GM19455 (cell line): ENCODE results near the gene ZNF845.
"Not testable (repeated sequence)": the region's sequence is repeated elsewhere in the genome, so short reads cannot be mapped to it uniquely, and the experiment has no call there.

Experiments used
- ATAC-seq: cut with Tn5 transposase; IDR thresholded peaks from one replicate; pipeline ENCODE4 v1.9.1; 2021; ENCODE audit not compliant: unreplicated experiment

ZNF845 gene

DNA sequence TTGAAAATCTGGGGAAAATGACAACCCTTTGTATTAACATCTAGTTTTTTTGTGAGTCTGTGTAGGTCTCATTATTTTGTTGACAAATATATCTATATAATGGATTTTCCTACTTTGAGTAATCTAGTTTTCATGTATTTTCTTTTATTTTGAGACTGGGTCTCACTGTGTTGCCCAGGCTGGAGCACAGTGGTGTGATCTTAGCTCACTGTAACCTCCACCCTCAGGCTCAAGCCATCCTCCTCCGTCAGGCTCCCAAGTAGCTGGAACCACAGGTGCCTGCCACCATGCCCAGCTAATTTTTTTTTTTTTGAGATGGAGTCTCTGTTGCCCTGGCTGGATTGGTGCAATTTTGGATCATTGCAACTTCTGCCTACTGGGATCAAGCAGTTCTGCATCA, 41.2 kb downstream of the ZNF845 start:
- no peak for ATAC-seq

DNA sequence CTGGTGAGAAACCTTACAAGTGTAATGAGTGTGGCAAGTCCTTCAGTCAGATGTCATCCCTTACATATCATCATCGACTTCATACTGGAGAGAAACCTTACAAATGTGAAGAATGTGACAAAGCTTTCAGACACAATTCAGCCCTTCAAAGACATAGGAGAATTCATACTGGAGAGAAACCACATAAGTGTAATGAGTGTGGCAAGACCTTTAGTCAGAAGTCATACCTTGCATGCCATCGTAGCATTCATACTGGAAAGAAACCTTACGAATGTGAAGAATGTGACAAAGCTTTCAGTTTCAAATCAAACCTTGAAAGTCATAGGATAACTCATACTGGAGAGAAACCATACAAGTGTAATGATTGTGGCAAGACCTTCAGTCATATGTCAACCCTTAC, 47.8 kb downstream of the ZNF845 start:
- ATAC-seq, result no peak

DNA sequence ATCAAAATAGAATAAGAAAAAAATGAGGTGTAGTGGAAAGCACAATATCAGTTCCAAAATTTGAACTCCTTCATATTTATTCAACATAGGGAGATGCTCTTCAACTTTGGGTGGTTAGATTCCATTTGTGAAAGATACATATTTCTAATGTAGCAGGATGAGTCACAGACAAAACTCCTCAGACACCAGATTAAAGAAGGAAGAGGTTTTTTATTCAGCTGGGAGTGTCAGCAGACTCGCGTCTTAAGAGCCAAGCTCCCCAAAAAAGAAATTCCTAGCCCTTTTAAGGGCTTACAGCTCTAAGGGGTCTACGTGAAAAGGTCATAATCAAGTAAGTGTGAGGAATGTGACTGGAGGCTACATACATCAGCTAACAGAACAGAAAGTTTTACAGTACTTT, 54.6 kb downstream of the ZNF845 start:
- no peak for ATAC-seq

DNA sequence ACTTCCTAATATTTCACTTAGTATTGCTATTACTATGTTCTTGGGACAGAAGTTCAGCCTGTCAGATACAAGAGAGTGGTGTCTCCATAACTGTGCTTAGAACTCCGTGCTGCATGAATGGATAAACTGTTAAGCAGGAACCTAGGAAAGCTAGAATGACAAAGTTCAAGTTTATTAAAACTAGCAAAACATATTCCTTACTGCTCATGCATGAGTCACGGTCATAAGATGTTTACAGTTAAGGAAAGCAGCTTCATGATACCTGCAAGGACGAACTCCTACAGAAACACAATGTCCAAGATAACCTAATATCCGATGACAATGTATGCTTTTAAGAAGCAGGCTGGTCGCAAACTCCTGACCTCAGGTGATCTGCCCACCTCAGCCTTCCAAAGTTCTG, 55.4 kb downstream of the ZNF845 start:
- ATAC-seq, result no peak

DNA sequence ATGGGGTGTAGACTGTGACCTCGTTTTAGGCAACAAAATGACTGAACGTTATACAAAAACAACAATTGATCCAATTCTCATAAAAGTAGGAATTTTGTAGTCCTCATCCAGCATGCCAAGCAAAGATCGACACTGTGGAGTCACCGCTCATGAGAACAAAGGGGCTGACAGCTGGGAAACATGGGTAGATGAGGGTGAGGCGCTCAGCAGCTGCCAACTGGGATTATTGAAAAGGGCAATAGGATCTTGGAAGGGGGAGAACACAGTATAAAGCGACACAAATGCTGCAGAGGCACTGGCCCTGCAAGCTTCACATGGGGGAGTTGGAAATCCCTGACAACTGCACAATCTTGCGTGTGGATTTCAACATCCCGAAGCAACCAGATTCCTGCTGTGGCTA, 56.0 kb downstream of the ZNF845 start:
- ATAC-seq, result no peak

DNA sequence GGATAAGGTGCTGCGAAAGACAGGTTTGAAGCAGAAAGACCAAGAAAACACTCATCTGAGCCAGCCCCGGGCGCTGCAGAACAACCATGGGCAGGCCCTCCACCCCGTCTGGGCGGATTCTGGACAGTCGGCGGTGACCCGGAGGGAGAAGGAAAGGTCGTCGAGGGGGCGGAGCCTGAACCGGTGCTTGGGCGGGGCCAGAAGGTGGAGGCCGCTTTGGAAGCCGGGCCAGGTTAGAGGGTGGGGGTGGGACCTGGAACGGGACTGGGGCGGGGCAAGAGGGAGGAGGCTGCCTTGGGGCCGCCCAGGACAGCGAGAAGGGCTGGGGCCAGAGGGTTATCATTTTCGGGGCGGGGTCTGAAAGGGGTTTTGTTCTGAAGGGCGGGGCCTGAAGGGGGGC, 56.4 kb downstream of the ZNF845 start:
- ATAC-seq, result no peak

- ATAC-seq, result no peak
Observed at GRCh38 chr19:53394522-53394973, 61.0 kb downstream of the ZNF845 start.

- peak; percentile 86 for ATAC-seq
Observed at GRCh38 chr19:53394974-53395839, 61.7 kb downstream of the ZNF845 start, which contains the start of gene ZNF765. ZNF765 (plus strand) TSS chr19:53395149; CDS start chr19:53398016, 2,867 bp downstream.

DNA sequence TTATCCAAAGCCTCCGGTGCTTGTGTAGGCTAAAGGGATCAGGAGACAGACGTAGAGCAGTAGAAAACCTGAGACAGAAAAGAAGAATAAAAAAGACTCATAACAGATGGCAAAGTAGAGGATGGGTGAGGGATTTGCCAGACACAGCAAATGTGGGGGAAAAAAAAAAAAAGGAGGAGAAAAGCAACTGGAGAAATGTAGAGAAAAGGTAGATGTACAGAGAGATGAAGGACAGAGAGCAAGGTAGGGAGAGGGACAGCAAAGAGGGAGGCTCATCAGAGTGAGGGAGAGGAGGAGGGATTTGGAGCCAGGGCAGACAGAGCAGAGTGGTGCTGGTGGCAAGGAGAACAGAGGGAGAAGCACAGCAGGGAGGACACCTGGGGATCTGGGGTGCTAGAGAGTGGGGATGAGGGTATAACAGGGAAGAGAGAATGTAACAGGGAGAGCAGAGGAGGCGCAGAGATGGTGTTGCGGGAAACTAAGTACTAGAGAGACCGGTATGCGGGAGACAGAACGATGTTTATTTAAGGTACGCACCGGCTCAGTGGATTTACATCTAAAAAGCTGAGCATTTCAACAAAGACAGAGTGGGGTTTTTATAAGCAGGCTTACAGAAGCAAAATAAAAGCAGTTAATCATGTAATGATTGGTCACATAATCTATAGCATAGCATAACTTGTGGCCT, 62.4 kb downstream of the ZNF845 start:
- ATAC-seq, result not testable (repeated sequence)

- ATAC-seq, result no peak
Observed at GRCh38 chr19:53396525-53396868, 62.9 kb downstream of the ZNF845 start.

- not testable (repeated sequence) for ATAC-seq
Observed at GRCh38 chr19:53397918-53398317, 64.4 kb downstream of the ZNF845 start.
